Stimulated activated CD4-positive, alpha-beta T cell treated with anti-CD3 and anti-CD28 coated beads, Interleukin-2, amount 100 ng/mL, for 24 hours (primary cell): ENCODE results near the gene ATP5MC3.

ENCODE experiments used
- DNase-seq, 2 donors: peaks; one replicate each; pipeline ENCODE4 v3.0.0-alpha.2; 2020

The ATP5MC3 gene

GRCh38 chr2:175167792-175168563 is 13.5 kb downstream of the ATP5MC3 start, which contains the start of gene ATF2:
Gene ATF2 (minus strand): TSS chr2:175168203. CDS start chr2:175136443, 31,760 bp downstream.
- peak; percentile 95 to 97 for DNase-seq

DNA sequence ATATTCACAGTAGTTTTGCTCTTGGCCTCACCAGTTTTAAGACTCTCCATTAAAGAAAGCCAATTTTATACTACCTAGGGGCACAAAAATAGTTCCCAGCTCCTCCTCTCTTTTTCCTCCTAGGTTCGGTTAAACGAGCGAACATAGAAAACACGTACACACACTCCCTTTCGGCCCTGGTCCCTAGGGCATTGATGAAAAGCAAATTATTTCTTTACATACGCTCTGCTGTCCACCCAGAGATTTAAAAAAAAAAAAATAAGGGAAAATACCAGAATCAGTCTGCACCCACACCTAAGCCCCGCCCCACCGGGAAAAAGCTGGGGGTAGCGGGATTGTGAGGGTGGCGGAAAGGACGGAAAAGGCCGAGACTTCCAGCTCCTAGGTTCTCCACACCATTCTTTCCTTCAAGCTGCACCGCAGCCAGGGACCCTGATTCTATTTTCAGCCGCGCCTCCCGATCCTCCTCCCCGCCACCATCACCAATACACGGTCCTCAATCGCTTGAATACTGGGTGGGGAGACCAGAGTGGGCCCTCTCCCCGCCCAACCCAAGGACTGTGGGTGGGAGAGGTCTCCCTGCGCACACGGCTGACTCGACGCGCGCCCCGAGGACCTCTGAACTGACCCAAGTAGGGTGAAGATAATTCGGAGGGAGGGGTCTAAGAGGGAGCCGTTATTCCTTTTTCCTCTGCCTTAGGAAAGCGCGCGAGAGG is 14.3 kb downstream of the ATP5MC3 start:
- DNase-seq = peak; percentile 28 to 45

- DNase-seq = no peak
Measured at GRCh38 chr2:175166216-175166824, 15.2 kb downstream of the ATP5MC3 start.

DNA sequence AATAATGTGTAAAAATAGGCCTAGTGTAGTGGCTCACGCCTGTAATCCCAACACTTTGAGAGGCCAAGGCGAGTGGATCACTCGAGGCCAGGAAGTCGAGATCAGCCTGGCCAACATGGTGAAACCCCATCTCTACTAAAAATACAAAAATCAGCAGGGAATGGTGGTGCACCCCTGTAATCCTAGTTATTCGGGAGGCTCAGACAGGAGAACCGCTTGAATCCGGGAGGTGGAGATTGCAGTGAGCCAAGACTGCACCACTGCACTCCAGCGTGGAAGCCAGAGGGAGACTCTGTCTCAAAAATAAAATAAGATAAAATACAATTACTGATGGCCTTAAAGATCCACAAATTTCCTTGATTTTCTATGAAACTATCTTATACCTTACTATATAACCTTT is 17.3 kb downstream of the ATP5MC3 start:
- DNase-seq = no peak

- DNase-seq = no peak
Measured at GRCh38 chr2:175158894-175159293, 22.6 kb downstream of the ATP5MC3 start.

- no peak for DNase-seq
Measured at GRCh38 chr2:175156534-175156933, 25.0 kb downstream of the ATP5MC3 start.

GRCh38 chr2:175154661-175155082 is 26.8 kb downstream of the ATP5MC3 start:
- no peak for DNase-seq

DNA sequence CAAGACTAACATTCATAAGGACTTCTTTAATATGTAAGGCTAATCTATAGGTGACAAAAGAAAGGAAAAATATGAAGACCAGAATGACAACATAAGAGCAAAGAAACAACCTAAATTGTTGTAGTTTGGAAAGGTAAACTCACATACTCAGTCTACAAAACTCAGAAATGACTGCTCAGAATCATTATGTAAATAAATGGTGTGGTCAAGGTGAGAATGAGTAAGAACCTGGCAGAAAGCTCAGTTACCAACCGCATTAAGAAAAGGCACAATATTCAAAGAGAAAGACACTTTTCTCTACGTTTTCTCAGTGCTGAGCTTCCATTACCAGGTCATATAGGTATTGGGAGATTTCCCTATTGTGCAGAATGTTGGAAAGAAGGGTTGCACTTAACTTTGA is 29.3 kb downstream of the ATP5MC3 start:
- no peak for DNase-seq

- DNase-seq = no peak
Measured at GRCh38 chr2:175151791-175152190, 29.7 kb downstream of the ATP5MC3 start.

DNA sequence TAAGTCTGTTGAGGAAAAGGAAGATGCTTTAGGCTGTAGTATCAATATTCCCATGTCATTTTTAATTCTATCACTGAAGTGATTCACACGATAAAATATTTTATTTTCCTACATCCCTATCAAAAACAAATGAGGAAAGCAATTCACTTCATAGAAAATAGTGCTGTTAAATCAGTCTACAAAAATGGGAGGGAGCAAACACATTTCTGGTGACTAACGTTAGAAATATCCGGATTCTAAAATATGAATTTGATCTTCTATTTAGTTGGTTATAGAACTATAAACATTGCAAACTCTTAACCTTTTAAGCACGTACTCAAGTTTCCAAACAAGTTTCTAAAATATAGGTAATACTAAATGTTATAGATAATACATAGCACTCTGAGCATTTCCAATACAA is 34.3 kb downstream of the ATP5MC3 start:
- no peak for DNase-seq

DNA sequence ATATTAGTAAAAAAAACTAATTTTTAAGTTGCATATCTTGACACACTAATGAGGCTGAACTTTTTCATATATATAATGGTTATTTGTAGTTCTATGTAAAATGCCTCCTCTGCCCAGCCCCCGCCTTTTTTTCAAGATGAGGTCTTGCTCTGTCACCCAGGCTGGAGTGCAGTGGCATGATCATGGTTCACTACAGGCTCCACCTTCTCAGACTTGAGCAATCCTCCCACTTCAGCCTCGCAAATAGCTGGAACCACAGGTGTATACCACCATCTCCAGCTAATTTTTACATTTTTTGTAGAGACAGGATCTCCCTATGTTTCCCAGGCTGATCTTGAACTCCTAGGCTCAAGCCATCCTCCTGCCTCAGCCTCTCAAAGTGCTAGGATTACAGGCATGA is 37.8 kb downstream of the ATP5MC3 start:
- DNase-seq = no peak

GRCh38 chr2:175143191-175143590 is 38.3 kb downstream of the ATP5MC3 start:
- DNase-seq = no peak

DNA sequence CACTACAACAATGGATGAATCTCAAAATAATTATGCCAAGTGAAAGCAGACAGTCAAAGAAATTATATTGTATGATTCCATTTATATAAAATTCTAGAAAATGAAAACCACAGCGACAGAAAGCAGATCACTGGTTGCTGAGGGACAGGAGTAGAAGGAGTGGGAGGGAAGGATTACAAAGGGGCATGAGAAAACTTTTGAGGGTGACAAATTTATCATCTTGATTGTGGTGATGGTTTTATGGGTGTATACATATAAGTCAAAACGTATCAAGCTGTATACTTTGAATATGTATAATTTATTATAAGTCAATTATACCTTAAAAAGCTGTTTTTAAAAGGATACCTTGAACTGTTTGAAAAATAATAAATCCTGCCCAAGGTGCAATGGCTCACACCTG is 41.2 kb downstream of the ATP5MC3 start:
- no peak for DNase-seq

DNA sequence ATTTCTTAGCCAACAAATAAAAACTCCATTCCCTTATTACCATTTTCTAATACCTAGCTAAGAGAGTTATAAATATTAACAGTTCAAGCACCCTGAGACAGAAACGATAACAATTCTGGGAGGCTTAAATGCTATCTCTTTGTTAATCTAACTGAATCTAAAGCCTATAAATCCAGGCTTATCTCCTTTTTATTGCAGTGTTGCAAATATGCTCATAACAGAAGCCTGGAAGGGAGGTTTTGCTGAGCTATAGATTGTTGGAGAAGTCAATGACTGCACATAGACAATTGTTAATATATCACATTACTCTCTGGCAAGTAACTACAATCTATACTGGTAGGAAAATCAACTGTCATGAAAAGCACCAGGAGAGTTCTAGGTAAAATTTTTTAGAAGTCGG is 43.7 kb downstream of the ATP5MC3 start:
- no peak for DNase-seq

DNA sequence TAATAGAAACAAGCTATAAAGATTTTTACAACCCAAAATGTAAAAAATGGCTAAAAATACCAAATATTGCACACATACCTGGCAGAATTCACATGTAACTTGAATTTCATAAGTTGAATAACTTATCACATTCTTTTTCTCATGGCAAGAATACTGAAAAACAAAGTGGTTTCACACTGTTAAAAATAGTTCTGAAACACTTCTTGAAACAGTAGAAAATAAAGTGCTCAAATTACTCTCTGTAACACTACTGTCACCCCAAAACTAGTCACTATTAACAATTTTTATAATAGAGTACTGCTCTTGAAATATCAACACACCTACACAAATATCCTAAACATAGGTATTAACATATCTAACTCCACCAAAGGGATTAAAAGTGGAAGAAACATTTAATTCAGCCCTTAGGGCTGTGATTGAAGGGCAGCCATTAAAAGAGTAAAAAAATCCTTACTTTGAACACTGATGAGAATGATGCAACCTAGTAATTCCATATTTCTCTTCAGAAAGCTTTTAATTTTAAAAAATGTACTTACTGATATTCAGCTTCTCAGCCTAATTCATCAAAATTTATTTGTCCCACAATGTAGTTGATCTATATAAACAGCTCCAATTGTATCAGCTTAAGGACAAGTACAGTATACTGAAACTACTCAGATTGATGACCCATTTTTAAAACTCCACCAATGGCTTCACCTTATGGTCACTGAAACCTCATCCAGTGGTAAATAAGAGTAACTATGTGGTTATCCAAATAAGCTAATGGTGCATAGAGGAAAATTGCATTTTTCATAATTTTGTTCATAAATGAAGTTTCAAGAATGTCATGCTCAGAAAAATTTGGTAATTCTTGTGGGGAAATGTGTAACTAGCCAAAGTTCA is 44.9 kb downstream of the ATP5MC3 start:
- DNase-seq = no peak

DNA sequence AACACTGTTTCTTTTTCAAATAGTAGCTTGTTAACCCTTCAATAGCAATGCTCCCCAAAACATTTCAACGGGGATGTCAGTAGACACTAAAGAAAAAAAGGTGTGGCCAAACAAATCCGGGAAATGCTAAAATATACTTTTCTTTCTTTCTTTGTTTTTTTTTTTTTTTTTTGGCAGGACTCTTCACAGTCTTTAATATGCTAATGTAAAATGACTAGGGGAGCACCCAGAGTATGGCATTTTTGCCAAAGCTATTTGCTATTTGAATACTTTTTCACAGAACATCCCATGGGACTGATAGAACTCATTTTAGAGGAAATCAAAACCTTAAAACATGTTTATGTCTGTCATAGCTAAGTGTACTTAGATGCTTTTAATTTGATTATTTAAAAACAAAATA is 45.6 kb downstream of the ATP5MC3 start:
- no peak for DNase-seq

- no peak for DNase-seq
Measured at GRCh38 chr2:175135177-175135576, 46.3 kb downstream of the ATP5MC3 start.

DNA sequence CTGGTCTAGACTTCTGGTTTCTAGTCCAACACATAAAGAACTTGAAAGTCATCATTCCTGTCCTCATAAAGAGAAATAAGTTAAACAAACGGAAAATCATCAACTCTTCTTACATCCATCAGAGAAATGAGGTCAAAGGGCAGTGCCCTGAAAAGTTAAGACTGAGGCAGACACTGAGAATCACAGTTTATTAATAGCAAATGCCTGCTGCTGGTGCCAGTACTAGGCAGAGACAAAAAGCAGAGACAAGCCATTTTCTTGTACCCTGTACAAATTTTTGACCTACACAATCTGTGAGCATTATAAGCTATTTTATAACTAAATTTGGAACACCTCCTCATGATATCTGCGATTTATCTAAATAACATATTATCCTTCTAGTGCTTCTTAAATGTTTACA is 50.3 kb downstream of the ATP5MC3 start:
- DNase-seq = no peak

- DNase-seq = no peak
Measured at GRCh38 chr2:175126661-175127060, 54.8 kb downstream of the ATP5MC3 start.
